Measurements from ENCODE around the gene DPM1.

DPM1 gene

GRCh38 chr20:50953821-50954220 is 4.5 kb downstream of the DPM1 start:
- Histone ChIP-seq H3K27me3 (ENCODE audit: insufficient read depth, low read length) (no peaks in the 10 kb centered on the region), H3K4me3 (ENCODE audit: low read depth, low read length, poor library complexity, severe bottlenecking) (no peak overlapping the region), H3K79me2 (ENCODE audit: insufficient read depth, low read length) (peaks cover 47% of the 10 kb centered on the region), H2AFZ (ENCODE audit: low read length) (no peak overlapping the region), H3K9me3 (ENCODE audit: low read length) (no peaks in the 10 kb centered on the region), H3K4me1 (ENCODE audit: insufficient read depth, low read length, severe bottlenecking) (peaks cover 22% of the 10 kb centered on the region), H4K20me1 (ENCODE audit: insufficient read depth, low read length) (peaks cover 5% of the 10 kb centered on the region; the same call in 1 of the 2 replicates), H3K27ac (ENCODE audit: low read depth, low read length, poor library complexity, severe bottlenecking) (no peak overlapping the region), H3K9me2 (ENCODE audit: low read depth, low read length) (no peaks in the 10 kb centered on the region), H3K4me2 (ENCODE audit: low read length) (no peak overlapping the region), H3K36me3 (ENCODE audit: insufficient read depth, low read length) (peaks cover 60% of the 10 kb centered on the region), H3F3A (ENCODE audit: insufficient read depth, low read length) (no peaks in the 10 kb centered on the region), H3K9ac (ENCODE audit: low read length) (no peak overlapping the region)
- no peak for TF ChIP-seq CTCF (IDR thresholded peaks at IDR 0.05; ENCODE audit: low read length)
- TF ChIP-seq EZH2 (IDR thresholded peaks at IDR 0.05; ENCODE audit: borderline replicate concordance, low read length) = no peak

GRCh38 chr20:50953196-50953595 is 5.1 kb downstream of the DPM1 start:
- no peaks in the 10 kb centered on the region for H3K9me2 ChIP-seq (ENCODE audit: low read depth, low read length)
- TF ChIP-seq EZH2 (IDR thresholded peaks at IDR 0.05; ENCODE audit: borderline replicate concordance, low read length) (no peak), CTCF (IDR thresholded peaks at IDR 0.05; ENCODE audit: low read length) (no peak)
- no peak overlapping the region for H3K27ac ChIP-seq (ENCODE audit: low read depth, low read length, poor library complexity, severe bottlenecking)
- H3K9ac ChIP-seq (ENCODE audit: low read length) = no peak overlapping the region
- H4K20me1 ChIP-seq (ENCODE audit: insufficient read depth, low read length) = peaks cover 5% of the 10 kb centered on the region; the same call in 1 of the 2 replicates
- peaks cover 22% of the 10 kb centered on the region for H3K4me1 ChIP-seq (ENCODE audit: insufficient read depth, low read length, severe bottlenecking)
- H2AFZ ChIP-seq (ENCODE audit: low read length) = no peak overlapping the region
- H3K36me3 ChIP-seq (ENCODE audit: insufficient read depth, low read length) = peaks cover 65% of the 10 kb centered on the region
- no peak overlapping the region for H3K4me2 ChIP-seq (ENCODE audit: low read length)
- no peak overlapping the region for H3K4me3 ChIP-seq (ENCODE audit: low read depth, low read length, poor library complexity, severe bottlenecking)
- no peaks in the 10 kb centered on the region for H3K9me3 ChIP-seq (ENCODE audit: low read length)
- no peaks in the 10 kb centered on the region for H3K27me3 ChIP-seq (ENCODE audit: insufficient read depth, low read length)
- peaks cover 46% of the 10 kb centered on the region for H3K79me2 ChIP-seq (ENCODE audit: insufficient read depth, low read length)
- H3F3A ChIP-seq (ENCODE audit: insufficient read depth, low read length) = no peaks in the 10 kb centered on the region

- Histone ChIP-seq H3K9ac (ENCODE audit: low read length) (no peak overlapping the region), H3K4me2 (ENCODE audit: low read length) (no peak overlapping the region), H3K79me2 (ENCODE audit: insufficient read depth, low read length) (no peaks in the 10 kb centered on the region), H3F3A (ENCODE audit: insufficient read depth, low read length) (no peaks in the 10 kb centered on the region), H3K27ac (ENCODE audit: low read depth, low read length, poor library complexity, severe bottlenecking) (no peak overlapping the region), H3K36me3 (ENCODE audit: insufficient read depth, low read length) (peaks cover 89% of the 10 kb centered on the region), H3K4me3 (ENCODE audit: low read depth, low read length, poor library complexity, severe bottlenecking) (no peak overlapping the region), H3K9me3 (ENCODE audit: low read length) (no peaks in the 10 kb centered on the region), H3K9me2 (ENCODE audit: low read depth, low read length) (no peaks in the 10 kb centered on the region), H3K27me3 (ENCODE audit: insufficient read depth, low read length) (no peaks in the 10 kb centered on the region), H3K4me1 (ENCODE audit: insufficient read depth, low read length, severe bottlenecking) (no peaks in the 10 kb centered on the region), H4K20me1 (ENCODE audit: insufficient read depth, low read length) (no peaks in the 10 kb centered on the region), H2AFZ (ENCODE audit: low read length) (no peak overlapping the region)
- TF ChIP-seq EZH2 (IDR thresholded peaks at IDR 0.05; ENCODE audit: borderline replicate concordance, low read length) (no peak), CTCF (IDR thresholded peaks at IDR 0.05; ENCODE audit: low read length) (no peak)
These were observed 10.1 kb downstream of the DPM1 start for GRCh38 chr20:50948132-50948785.
